Right forelimb (tissue), 1 donor: ENCODE results near the gene MAGEC3.
"Not testable (repeated sequence)": the region's sequence is repeated elsewhere in the genome, so short reads cannot be mapped to it uniquely, and the experiment has no call there.

Source experiments
- DNase-seq: peaks from one replicate; pipeline ENCODE4 v3.0.0-alpha.2; 2018

Gene MAGEC3

GRCh38 chrX:141838016-141838415, at the start of gene MAGEC3:
TSS of gene MAGEC3 (plus strand) at chrX:141838316. CDS start at chrX:141838316, 0 bp downstream.
- DNase-seq: no peak

GRCh38 chrX:141791856-141792255, 46.3 kb upstream of the MAGEC3 start:
- DNase-seq: no peak

- DNase-seq: no peak
These were observed 26.7 kb upstream of the MAGEC3 start for GRCh38 chrX:141811438-141811837.

- no peak for DNase-seq
These were observed 23.8 kb upstream of the MAGEC3 start for GRCh38 chrX:141814213-141814857.

GRCh38 chrX:141815904-141816303, 22.2 kb upstream of the MAGEC3 start:
- DNase-seq: no peak

GRCh38 chrX:141832247-141832646, 5.9 kb upstream of the MAGEC3 start:
- no peak for DNase-seq

- DNase-seq: no peak
These were observed 1.7 kb downstream of the MAGEC3 start for GRCh38 chrX:141839856-141840255.

- DNase-seq: no peak
These were observed 19.4 kb downstream of the MAGEC3 start for GRCh38 chrX:141857479-141857878.

- DNase-seq: no peak
These were observed 41.5 kb downstream of the MAGEC3 start for GRCh38 chrX:141879616-141880015.

- not testable (repeated sequence) for DNase-seq
These were observed 50.7 kb downstream of the MAGEC3 start for GRCh38 chrX:141888811-141889210.

GRCh38 chrX:141894733-141895132, 56.6 kb downstream of the MAGEC3 start:
- DNase-seq: no peak

GRCh38 chrX:141897690-141898089, 59.6 kb downstream of the MAGEC3 start:
- DNase-seq: no peak

GRCh38 chrX:141902366-141902765, 64.2 kb downstream of the MAGEC3 start:
- no peak for DNase-seq

GRCh38 chrX:141903400-141904155, 65.5 kb downstream of the MAGEC3 start, which contains the start of gene MAGEC1:
TSS of gene MAGEC1 (plus strand) at chrX:141903894. CDS start at chrX:141905073, 1,179 bp downstream.
- no peak for DNase-seq

GRCh38 chrX:141904262-141904661, 66.1 kb downstream of the MAGEC3 start:
- no peak for DNase-seq

GRCh38 chrX:141917801-141918200, 79.7 kb downstream of the MAGEC3 start:
- DNase-seq: no peak

- DNase-seq: no peak
These were observed 86.2 kb downstream of the MAGEC3 start for GRCh38 chrX:141924293-141924692.

- no peak for DNase-seq
These were observed 90.3 kb downstream of the MAGEC3 start for GRCh38 chrX:141928432-141928831.

GRCh38 chrX:141934059-141934641, 96.0 kb downstream of the MAGEC3 start:
- DNase-seq: no peak

- no peak for DNase-seq
These were observed 97.5 kb downstream of the MAGEC3 start for GRCh38 chrX:141935645-141936044.

GRCh38 chrX:141936080-141936479, 98.0 kb downstream of the MAGEC3 start:
- DNase-seq: no peak

GRCh38 chrX:141941234-141941633, 103.1 kb downstream of the MAGEC3 start:
- no peak for DNase-seq

GRCh38 chrX:141945426-141945825, 107.3 kb downstream of the MAGEC3 start:
- DNase-seq: no peak

- DNase-seq: no peak
These were observed 109.2 kb downstream of the MAGEC3 start for GRCh38 chrX:141947350-141947749.
